ENCODE measurements around the gene NUDT6. TPM values are rescaled to one million over a fixed set of nuclear protein-coding genes. Genes with fewer than 3 reads are reported as not detected.
A peak's percentile ranks its signal among the peaks of the same experiment; 100 is the strongest.

NUDT6 gene
- polyA plus RNA-seq, 1 of the 3 experiments (the other 2 are of a cell fraction) = 10.1 TPM

DNA sequence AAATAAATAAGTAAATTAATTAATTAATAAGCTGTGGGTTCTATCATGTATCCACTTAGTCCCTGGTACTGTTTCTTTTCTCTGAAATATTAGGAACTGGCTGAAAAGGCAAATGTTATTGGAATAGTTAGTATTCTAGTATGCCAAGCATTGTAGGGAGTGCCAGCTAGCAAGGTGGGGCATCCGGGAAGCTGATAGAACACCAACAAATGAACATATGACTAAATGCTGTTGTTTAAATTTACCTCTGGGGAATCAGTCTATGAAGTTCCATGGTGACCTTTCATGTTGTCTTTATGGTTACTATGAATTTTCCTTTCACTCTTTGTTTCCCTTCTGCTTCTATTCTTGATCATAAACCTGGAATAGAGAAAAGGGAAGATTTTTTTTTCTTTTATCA lies 32.7 kb downstream of the NUDT6 start:
- H3K79me2 ChIP-seq (ENCODE audit: insufficient read depth) = peaks cover 97% of the 10 kb centered on the region
- H3K36me3 ChIP-seq (replicated peaks in 1 of 2; ENCODE audit: control insufficient read depth in 1 of 2, insufficient read depth in 2 of 2, low read length in 1 of 2) = peaks cover 54 to 74% of the 10 kb centered on the region in 2 experiments
- CTCF ChIA-PET = interaction anchor here (1.7 kb wide), 1 partner anchor 132 kb away, joined by 5 read pairs; no protein-coding TSS in a partner anchor
- TF ChIP-seq JUND (IDR thresholded peaks at IDR 0.05) (no peak), POLR2AphosphoS5 (IDR thresholded peaks at IDR 0.05; ENCODE audit: low read depth, low read length) (no peak), RXRA (IDR thresholded peaks at IDR 0.05; ENCODE audit: borderline replicate concordance, low read depth) (no peak), MEF2A (IDR thresholded peaks at IDR 0.05; ENCODE audit: borderline replicate concordance, low read depth) (no peak), CTCF (IDR thresholded peaks at IDR 0.05) (no peak), TEAD4 (IDR thresholded peaks at IDR 0.05; ENCODE audit: borderline replicate concordance, insufficient read depth) (no peak), REST (IDR thresholded peaks at IDR 0.05; ENCODE audit: low read depth, low read length) (no peak), TAF1 (IDR thresholded peaks at IDR 0.05; ENCODE audit: borderline replicate concordance, low read depth, low read length) (no peak), TCF12 (IDR thresholded peaks at IDR 0.05) (no peak), GABPA (IDR thresholded peaks at IDR 0.05; ENCODE audit: low read depth) (no peak), EZH2phosphoT487 (IDR thresholded peaks at IDR 0.05; ENCODE audit: borderline replicate concordance, low read depth) (no peak), SMC3 (IDR thresholded peaks at IDR 0.05; ENCODE audit: low read depth, low read length) (no peak), RAD21 (IDR thresholded peaks at IDR 0.05; ENCODE audit: low read length) (no peak), SIN3A (IDR thresholded peaks at IDR 0.05; ENCODE audit: borderline replicate concordance, low read depth, low read length) (no peak), RCOR1 (IDR thresholded peaks at IDR 0.05; ENCODE audit: low read length) (no peak), NRF1 (IDR thresholded peaks at IDR 0.05; ENCODE audit: low read depth, low read length) (no peak), FOSL2 (IDR thresholded peaks at IDR 0.05; ENCODE audit: borderline replicate concordance, low read depth) (no peak)
- H4K20me1 ChIP-seq (ENCODE audit: insufficient read depth) = no peaks in the 10 kb centered on the region
- POLR2A ChIA-PET = no interaction called here
- H3K4me1 ChIP-seq (ENCODE audit: control insufficient read depth in 1 of 2, insufficient read depth in 2 of 2, low read depth in 1 of 2, low read length in 1 of 2) = no peaks in the 10 kb centered on the region; a peak in 1 of 4 replicates
- no peaks in the 10 kb centered on the region for H3K9me3 ChIP-seq
- H3F3A ChIP-seq (replicated peaks; ENCODE audit: insufficient read depth) = peaks cover 41% of the 10 kb centered on the region
- no peaks in the 10 kb centered on the region for H3K9me2 ChIP-seq
- peak overlapping the region; percentile 32 to 34; a peak in 3 of 4 replicates for H3K27ac ChIP-seq (ENCODE audit: low read depth in 2 of 2, low read length in 1 of 2)
- H3K4me3 ChIP-seq (ENCODE audit: low read depth in 2 of 2, low read length in 1 of 2) = no peak overlapping the region
- no peak for DNase-seq
- H3K27me3 ChIP-seq (ENCODE audit: insufficient read depth) = no peaks in the 10 kb centered on the region
- H2AFZ ChIP-seq (ENCODE audit: low read depth) = no peak overlapping the region
- H3K9ac ChIP-seq = no peak overlapping the region
- 58% methylated on average over 1 of the region's 1 CpG for WGBS (ENCODE audit: low lambda C conversion rate)
- no peak overlapping the region for H3K4me2 ChIP-seq

Measured in SK-N-SH (cell line).